ENCODE results near the gene TMPRSS3.
"Not testable (repeated sequence)": the region's sequence is repeated elsewhere in the genome, so short reads cannot be mapped to it uniquely, and the experiment has no call there.

The TMPRSS3 gene

DNA sequence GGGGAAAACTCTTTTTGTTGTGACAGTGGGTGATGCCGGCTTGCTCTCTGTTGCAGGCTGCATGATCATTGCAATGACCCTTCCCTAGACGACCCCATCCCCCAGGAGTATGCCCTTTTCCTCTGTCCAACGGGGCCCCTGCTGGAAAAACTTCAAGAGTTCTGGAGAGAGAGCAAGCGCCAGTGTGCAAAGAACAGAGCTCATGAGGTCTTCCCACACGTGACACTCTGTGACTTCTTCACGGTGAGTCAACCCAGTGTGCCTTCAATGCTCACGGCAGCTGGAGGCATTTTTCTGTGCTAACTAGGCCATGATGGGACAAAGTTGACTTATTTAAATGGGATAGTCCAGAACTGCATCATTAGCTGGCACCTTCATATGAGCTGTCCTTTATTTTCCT lies 13.5 kb upstream of the TMPRSS3 start:
- no peak for DNase-seq (ENCODE audit: low read depth in 3 of 3, low spot score in 1 of 3)

GRCh38 chr21:42408718-42409117 lies 12.9 kb upstream of the TMPRSS3 start:
- not testable (repeated sequence) for DNase-seq (ENCODE audit: low read depth in 3 of 3, low spot score in 1 of 3)

DNA sequence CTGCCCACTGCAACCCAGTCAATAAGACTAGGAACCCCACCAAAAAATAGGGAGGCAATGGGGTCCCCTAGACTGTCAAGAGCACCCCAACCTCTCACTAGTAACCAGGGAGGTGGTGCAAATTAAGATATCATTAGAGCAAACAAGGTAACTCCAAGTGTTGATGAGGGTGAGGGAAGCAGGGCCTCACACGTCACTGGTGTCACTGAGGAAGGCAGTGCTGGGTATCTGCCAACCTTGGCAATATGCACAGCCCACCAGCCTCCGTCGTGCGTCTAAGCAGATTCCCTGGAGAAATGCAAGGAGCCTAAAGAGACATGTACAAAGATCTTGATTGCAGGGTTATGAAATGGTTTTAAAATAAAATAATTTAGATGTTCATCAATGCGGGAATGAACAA lies 11.6 kb upstream of the TMPRSS3 start:
- DNase-seq (ENCODE audit: low read depth in 3 of 3, low spot score in 1 of 3): no peak

DNA sequence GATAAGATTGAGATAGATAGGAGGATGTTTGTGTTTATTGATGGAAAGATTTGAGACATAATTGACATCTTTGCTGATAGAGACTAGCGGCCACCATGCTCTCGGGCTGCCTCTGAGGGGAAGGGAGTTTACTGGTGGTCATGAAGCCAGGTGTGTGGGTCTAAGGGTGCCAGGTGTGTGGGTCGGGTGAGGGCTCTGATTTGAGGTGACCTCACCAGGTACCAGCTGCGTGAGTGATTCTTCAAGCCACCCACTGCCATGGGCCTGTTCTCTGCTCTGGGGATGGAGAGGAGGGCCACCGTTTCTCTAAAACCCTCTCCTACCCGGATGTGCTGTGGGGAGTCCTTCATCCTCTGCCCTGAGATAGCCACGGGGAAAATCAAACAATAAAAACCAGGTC lies 11.0 kb upstream of the TMPRSS3 start:
- no peak for DNase-seq (ENCODE audit: low read depth in 3 of 3, low spot score in 1 of 3)

GRCh38 chr21:42406201-42406621 lies 10.4 kb upstream of the TMPRSS3 start:
- no peak for DNase-seq (ENCODE audit: low read depth in 3 of 3, low spot score in 1 of 3)

GRCh38 chr21:42405064-42406013 lies 9.5 kb upstream of the TMPRSS3 start:
- DNase-seq (ENCODE audit: low read depth in 3 of 3, low spot score in 1 of 3): no peak

- no peak for DNase-seq (ENCODE audit: low read depth in 3 of 3, low spot score in 1 of 3)
Observed at GRCh38 chr21:42404539-42404938, 8.7 kb upstream of the TMPRSS3 start.

- no peak for DNase-seq (ENCODE audit: low read depth in 3 of 3, low spot score in 1 of 3)
Observed at GRCh38 chr21:42403611-42404231, 7.9 kb upstream of the TMPRSS3 start, which contains the start of gene UBASH3A. Gene UBASH3A, plus strand, starts transcription at chr21:42403902. Its CDS starts 44 bp downstream, at chr21:42403946.

DNA sequence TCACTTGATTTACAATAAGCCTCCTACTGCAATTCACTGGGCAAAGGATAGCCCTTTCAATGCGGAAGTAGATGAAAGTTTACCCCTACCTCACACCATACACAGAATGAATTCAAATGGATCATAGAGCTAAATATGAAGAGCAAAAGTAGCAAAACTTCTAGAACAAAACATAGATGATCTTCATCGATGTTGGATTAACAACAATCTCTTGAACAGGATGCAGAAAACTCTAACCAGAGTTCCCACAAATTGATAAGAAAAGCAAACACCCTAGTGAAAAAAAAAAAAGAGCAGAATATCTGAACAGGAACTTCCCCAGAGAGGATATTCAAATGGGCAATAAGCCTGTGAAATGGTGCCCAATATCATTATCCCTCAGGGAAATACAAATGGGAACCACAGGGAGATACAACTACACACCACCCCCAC lies 6.0 kb upstream of the TMPRSS3 start:
- DNase-seq (ENCODE audit: low read depth in 3 of 3, low spot score in 1 of 3): no peak

- no peak for DNase-seq (ENCODE audit: low read depth in 3 of 3, low spot score in 1 of 3)
Observed at GRCh38 chr21:42401154-42401553, 5.3 kb upstream of the TMPRSS3 start.

- DNase-seq (ENCODE audit: low read depth in 3 of 3, low spot score in 1 of 3): no peak
Observed at GRCh38 chr21:42400525-42400924, 4.7 kb upstream of the TMPRSS3 start.

- DNase-seq (ENCODE audit: low read depth in 3 of 3, low spot score in 1 of 3): no peak
Observed at GRCh38 chr21:42398436-42399028, 2.7 kb upstream of the TMPRSS3 start.

DNA sequence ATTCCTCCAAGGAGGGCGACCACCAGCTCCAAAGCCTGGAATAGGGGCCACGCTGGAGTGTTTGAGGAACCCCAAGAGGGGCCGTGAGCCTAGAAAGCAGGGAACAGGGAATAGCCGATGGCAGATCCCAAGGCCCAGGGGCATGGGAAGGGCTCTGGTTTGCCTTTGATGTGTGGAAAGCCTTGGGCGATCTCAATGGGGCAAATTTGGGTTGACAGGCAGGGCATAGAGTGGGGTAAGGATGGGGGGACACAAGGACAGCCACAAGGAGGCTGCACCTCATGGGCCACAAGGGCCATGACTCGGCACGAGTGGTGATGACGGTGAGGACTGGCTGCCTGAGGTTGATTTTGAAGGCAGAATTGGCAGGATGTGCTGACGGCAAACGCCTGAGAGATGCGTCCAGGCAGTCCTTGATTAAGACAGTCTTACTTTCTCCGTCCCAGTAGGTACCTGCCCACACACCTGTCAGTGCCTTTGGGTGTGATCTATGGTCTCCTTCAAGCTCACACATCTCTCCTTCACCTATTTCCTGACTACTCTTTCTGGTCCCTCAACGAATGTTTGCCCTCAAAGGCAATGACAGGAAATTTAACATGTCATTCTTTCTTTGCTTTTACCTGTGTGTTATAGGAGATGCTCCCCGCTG lies 2.0 kb upstream of the TMPRSS3 start:
- no peak for DNase-seq (ENCODE audit: low read depth in 3 of 3, low spot score in 1 of 3)

GRCh38 chr21:42396799-42397745 lies 1.2 kb upstream of the TMPRSS3 start:
- DNase-seq (ENCODE audit: low read depth in 3 of 3, low spot score in 1 of 3): no peak

GRCh38 chr21:42395302-42395701 lies 550 bp downstream of the TMPRSS3 start:
- no peak for DNase-seq (ENCODE audit: low read depth in 3 of 3, low spot score in 1 of 3)

DNA sequence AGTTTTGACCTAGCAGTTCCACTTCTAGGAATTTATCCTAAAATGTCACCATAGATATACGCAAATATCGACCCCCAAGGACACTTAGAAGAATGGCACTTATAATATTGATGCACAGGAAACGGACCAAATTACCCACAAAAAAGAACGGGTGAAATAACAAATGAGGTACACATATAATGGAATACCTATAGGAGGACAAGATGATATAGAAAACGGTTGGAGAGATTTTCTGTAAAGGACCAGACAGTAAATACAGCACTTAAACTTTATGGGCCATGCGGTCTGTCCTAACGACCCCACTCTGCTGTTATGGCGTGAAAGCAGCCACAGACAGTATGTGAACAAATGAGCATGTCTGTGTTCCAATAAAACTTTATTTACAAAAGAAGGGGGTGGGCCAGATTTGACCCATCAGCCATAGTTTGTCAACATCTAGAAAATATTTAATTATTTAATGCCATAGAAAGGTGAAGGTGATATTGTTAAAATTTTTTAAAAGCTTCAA lies 2.4 kb downstream of the TMPRSS3 start:
- DNase-seq (ENCODE audit: low read depth in 3 of 3, low spot score in 1 of 3): no peak

GRCh38 chr21:42392731-42393442 lies 3.0 kb downstream of the TMPRSS3 start:
- no peak for DNase-seq (ENCODE audit: low read depth in 3 of 3, low spot score in 1 of 3)

- DNase-seq (ENCODE audit: low read depth in 3 of 3, low spot score in 1 of 3): no peak
Observed at GRCh38 chr21:42391297-42391696, 4.6 kb downstream of the TMPRSS3 start.

GRCh38 chr21:42390696-42391095 lies 5.2 kb downstream of the TMPRSS3 start:
- DNase-seq (ENCODE audit: low read depth in 3 of 3, low spot score in 1 of 3): no peak
